Mucosa of rectum (tissue), 2 donors: ENCODE measurements around the gene CFDP1.
A peak's percentile ranks its signal among the peaks of the same experiment; 100 is the strongest.
"Not testable (repeated sequence)": the region's sequence is repeated elsewhere in the genome, so short reads cannot be mapped to it uniquely, and the experiment has no call there.

Source experiments
- H3K27ac ChIP-seq, 2 donors: one replicate each; pipeline ENCODE4 v1.7.0; 2013; ENCODE audit warnings: inconsistent platforms in 2 of 2, low read depth in 2 of 2, low read length in 2 of 2
- H3K27me3 ChIP-seq, 2 donors: one replicate each; pipeline ENCODE4 v1.7.0; 2013; ENCODE audit warnings: low read length in 2 of 2; ENCODE audit not compliant: control insufficient read depth in 2 of 2, insufficient read depth in 2 of 2
- H3K36me3 ChIP-seq, 2 donors: one replicate each; pipeline ENCODE4 v1.7.0; 2013; ENCODE audit warnings: low read length in 2 of 2; ENCODE audit not compliant: control insufficient read depth in 2 of 2, insufficient read depth in 2 of 2
- H3K4me1 ChIP-seq, 2 donors: one replicate each; pipeline ENCODE4 v1.7.0; 2013; ENCODE audit warnings: low read length in 2 of 2, mild to moderate bottlenecking in 1 of 2; ENCODE audit not compliant: control insufficient read depth in 2 of 2, insufficient read depth in 2 of 2
- H3K4me3 ChIP-seq, 2 donors: one replicate each; pipeline ENCODE4 v1.7.0; 2013; ENCODE audit warnings: low read length in 2 of 2
- H3K9ac ChIP-seq, 2 donors: one replicate each; pipeline ENCODE4 v1.7.0; 2013; ENCODE audit warnings: low read length in 2 of 2, low read depth in 1 of 2, mild to moderate bottlenecking in 1 of 2
- H3K9me3 ChIP-seq, 2 donors: one replicate each; pipeline ENCODE4 v1.7.0; 2013; ENCODE audit warnings: low read length in 2 of 2; ENCODE audit not compliant: control insufficient read depth in 2 of 2
- donor health status: healthy.
- donor health status: Normal muscosa, but diverticular disease.

CFDP1 gene

GRCh38 chr16:75271441-75272096, 161.7 kb downstream of the CFDP1 start:
- Histone ChIP-seq H3K27me3 (no peaks in the 10 kb centered on the region), H3K4me3 (no peak overlapping the region), H3K36me3 (no peaks in the 10 kb centered on the region), H3K27ac (no peak overlapping the region), H3K9ac (no peak overlapping the region), H3K9me3 (no peaks in the 10 kb centered on the region), H3K4me1 (peaks cover 4 to 9% of the 10 kb centered on the region in 2 donors)

GRCh38 chr16:75269358-75269757, 163.9 kb downstream of the CFDP1 start:
- peaks cover 15 to 20% of the 10 kb centered on the region in 2 donors for H3K4me1 ChIP-seq
- peak overlapping the region in 1 of 2 donors; percentile 11 for H3K27ac ChIP-seq
- not testable (repeated sequence) for H3K36me3 ChIP-seq, H3K9me3 ChIP-seq, H3K27me3 ChIP-seq, H3K4me3 ChIP-seq, H3K9ac ChIP-seq

- H3K4me3 ChIP-seq: no peak overlapping the region
- H3K9ac ChIP-seq: peak overlapping the region in 1 of 2 donors; percentile 59
- H3K9me3 ChIP-seq: no peaks in the 10 kb centered on the region
- H3K27ac ChIP-seq: peak overlapping the region; percentile 11 to 69
- H3K36me3 ChIP-seq: no peaks in the 10 kb centered on the region
- H3K4me1 ChIP-seq: peaks cover 29 to 34% of the 10 kb centered on the region in 2 donors
- H3K27me3 ChIP-seq: peaks cover 0 to 5% of the 10 kb centered on the region in 2 donors
Observed at GRCh38 chr16:75267631-75268264, 165.6 kb downstream of the CFDP1 start.

- Histone ChIP-seq H3K9me3 (no peaks in the 10 kb centered on the region), H3K9ac (peak overlapping the region in 1 of 2 donors; percentile 57), H3K27me3 (peaks cover 0 to 5% of the 10 kb centered on the region in 2 donors), H3K4me1 (peaks cover 37 to 42% of the 10 kb centered on the region in 2 donors), H3K4me3 (peak overlapping the region in 1 of 2 donors; percentile 77), H3K27ac (peak overlapping the region in 1 of 2 donors; percentile 82), H3K36me3 (no peaks in the 10 kb centered on the region)
Observed at GRCh38 chr16:75266738-75267630, 166.3 kb downstream of the CFDP1 start.

- Histone ChIP-seq H3K4me1 (peaks cover 43 to 51% of the 10 kb centered on the region in 2 donors), H3K4me3 (peak overlapping the region; percentile 76 to 77), H3K9me3 (no peaks in the 10 kb centered on the region), H3K36me3 (no peaks in the 10 kb centered on the region), H3K27ac (peak overlapping the region; percentile 66 to 82), H3K9ac (peak overlapping the region; percentile 83 to 91), H3K27me3 (peaks cover 0 to 5% of the 10 kb centered on the region in 2 donors)
Observed at GRCh38 chr16:75265911-75266701, 167.2 kb downstream of the CFDP1 start.

- Histone ChIP-seq H3K36me3 (no peaks in the 10 kb centered on the region), H3K27ac (peak overlapping the region; percentile 66 to 82), H3K27me3 (peaks cover 0 to 5% of the 10 kb centered on the region in 2 donors), H3K4me3 (peak overlapping the region; percentile 76 to 77), H3K9ac (peak overlapping the region; percentile 83 to 91), H3K9me3 (no peaks in the 10 kb centered on the region), H3K4me1 (peaks cover 43 to 52% of the 10 kb centered on the region in 2 donors)
Observed at GRCh38 chr16:75264999-75265910, 168.0 kb downstream of the CFDP1 start.

GRCh38 chr16:75264457-75264998, 168.8 kb downstream of the CFDP1 start:
- Histone ChIP-seq H3K36me3 (no peaks in the 10 kb centered on the region), H3K4me3 (peak overlapping the region; percentile 76 to 77), H3K4me1 (peaks cover 42 to 52% of the 10 kb centered on the region in 2 donors), H3K27ac (peak overlapping the region; percentile 66 to 82), H3K27me3 (peaks cover 0 to 5% of the 10 kb centered on the region in 2 donors), H3K9me3 (no peaks in the 10 kb centered on the region), H3K9ac (peak overlapping the region; percentile 83 to 91)

- Histone ChIP-seq H3K9me3 (no peaks in the 10 kb centered on the region), H3K4me3 (peak overlapping the region; percentile 76 to 77), H3K27ac (peak overlapping the region; percentile 66 to 82), H3K4me1 (peaks cover 39 to 52% of the 10 kb centered on the region in 2 donors), H3K9ac (no peak overlapping the region), H3K36me3 (no peaks in the 10 kb centered on the region), H3K27me3 (peaks cover 0 to 5% of the 10 kb centered on the region in 2 donors)
Observed at GRCh38 chr16:75263963-75264445, 169.3 kb downstream of the CFDP1 start.
